Measurements from ENCODE around the gene KDM4C. TPM values are rescaled to one million over a fixed set of nuclear protein-coding genes. Genes with fewer than 3 reads are reported as not detected.
"Not testable (repeated sequence)": the region's sequence is repeated elsewhere in the genome, so short reads cannot be mapped to it uniquely, and the experiment has no call there.

KDM4C gene
- total RNA-seq, 1 donor from 2014 or later, result 12.7 TPM

DNA sequence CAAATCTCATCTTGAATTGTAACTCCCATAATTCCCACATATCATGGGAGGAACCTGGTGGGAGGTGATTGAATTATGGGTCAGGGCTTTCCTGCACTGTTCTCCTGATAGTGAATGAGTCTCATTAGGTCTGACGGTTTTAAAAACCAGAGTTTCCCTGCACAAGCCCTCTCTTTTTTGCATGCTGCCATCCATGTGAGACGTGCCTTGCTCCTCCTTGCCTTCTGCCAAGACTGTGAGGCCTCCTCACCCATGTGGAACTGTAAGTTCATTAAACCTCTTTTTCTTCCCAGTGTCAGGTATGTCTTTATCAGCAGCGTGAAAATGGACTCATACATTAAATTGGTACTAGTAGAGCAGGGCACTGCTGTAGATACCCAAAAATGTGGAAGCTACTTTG is 22.4 kb upstream of the KDM4C start:
- Histone ChIP-seq H3K27me3 (no peaks in the 10 kb centered on the region), H3K9me3 (no peaks in the 10 kb centered on the region), H3K36me3 (no peaks in the 10 kb centered on the region), H3K4me3 (no peak overlapping the region), H3K4me1 (no peaks in the 10 kb centered on the region), H3K27ac (no peak overlapping the region)
- TF ChIP-seq, protein P1, sequence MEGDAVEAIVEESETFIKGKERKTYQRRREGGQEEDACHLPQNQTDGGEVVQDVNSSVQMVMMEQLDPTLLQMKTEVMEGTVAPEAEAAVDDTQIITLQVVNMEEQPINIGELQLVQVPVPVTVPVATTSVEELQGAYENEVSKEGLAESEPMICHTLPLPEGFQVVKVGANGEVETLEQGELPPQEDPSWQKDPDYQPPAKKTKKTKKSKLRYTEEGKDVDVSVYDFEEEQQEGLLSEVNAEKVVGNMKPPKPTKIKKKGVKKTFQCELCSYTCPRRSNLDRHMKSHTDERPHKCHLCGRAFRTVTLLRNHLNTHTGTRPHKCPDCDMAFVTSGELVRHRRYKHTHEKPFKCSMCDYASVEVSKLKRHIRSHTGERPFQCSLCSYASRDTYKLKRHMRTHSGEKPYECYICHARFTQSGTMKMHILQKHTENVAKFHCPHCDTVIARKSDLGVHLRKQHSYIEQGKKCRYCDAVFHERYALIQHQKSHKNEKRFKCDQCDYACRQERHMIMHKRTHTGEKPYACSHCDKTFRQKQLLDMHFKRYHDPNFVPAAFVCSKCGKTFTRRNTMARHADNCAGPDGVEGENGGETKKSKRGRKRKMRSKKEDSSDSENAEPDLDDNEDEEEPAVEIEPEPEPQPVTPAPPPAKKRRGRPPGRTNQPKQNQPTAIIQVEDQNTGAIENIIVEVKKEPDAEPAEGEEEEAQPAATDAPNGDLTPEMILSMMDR (IDR thresholded peaks at IDR 0.05), result no peak
- intact Hi-C loops (cut with DNase I), result no loop called here
- no peak for DNase-seq (ENCODE audit: low spot score in 2 of 2)

DNA sequence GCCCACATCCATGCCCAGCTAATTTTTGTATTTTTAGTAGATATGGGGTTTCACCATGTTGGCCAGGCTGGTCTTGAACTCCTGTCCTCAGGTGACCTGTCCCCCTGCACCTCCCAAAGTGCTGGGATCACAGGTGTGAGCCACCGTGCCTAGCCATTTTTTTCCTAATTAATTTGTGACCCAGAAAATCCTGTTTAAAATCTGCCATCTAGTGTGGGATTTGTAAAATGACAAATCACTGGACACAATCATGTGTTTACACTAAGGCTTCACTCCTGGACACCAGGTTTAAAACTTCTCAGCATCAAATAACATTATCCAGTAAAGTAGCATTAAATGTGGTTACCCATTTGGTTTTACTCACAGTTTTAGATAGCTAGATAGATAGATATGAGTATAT is 18.6 kb upstream of the KDM4C start:
- H3K4me1 ChIP-seq, result no peaks in the 10 kb centered on the region

DNA sequence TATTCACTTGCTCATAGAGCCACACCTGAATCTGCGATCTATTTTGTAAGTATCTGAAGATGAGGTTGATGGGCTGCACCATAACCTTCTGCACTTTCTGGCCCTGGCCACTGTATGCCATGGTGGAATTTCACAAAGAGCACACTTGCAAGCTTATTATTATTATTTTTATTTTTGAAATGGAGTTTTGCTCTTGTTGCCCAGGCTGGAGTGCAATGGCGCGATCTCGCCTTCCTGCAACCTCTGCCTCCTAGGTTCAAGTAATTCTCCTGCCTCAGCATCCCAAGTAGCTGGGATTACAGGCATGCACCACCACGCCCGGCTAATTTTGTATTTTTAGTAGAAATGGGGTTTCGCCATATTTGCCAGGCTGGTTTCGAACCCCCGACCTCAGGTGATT is 8.9 kb upstream of the KDM4C start:
- H3K27me3 ChIP-seq; H3K9me3 ChIP-seq; H3K27ac ChIP-seq; H3K36me3 ChIP-seq; DNase-seq (ENCODE audit: low spot score in 2 of 2); H3K4me3 ChIP-seq; H3K4me1 ChIP-seq; intact Hi-C loops (cut with DNase I): not testable (repeated sequence)

More for the DNA sequence above, 18.6 kb upstream of the KDM4C start:
- no peaks in the 10 kb centered on the region for H3K9me3 ChIP-seq
- TF ChIP-seq, protein P1 (IDR thresholded peaks at IDR 0.05), result no peak
- no peaks in the 10 kb centered on the region for H3K27me3 ChIP-seq
- intact Hi-C loops (cut with DNase I), result no loop called here
- DNase-seq (ENCODE audit: low spot score in 2 of 2), result no peak
- no peak overlapping the region for H3K27ac ChIP-seq
- H3K4me3 ChIP-seq, result no peak overlapping the region
- no peaks in the 10 kb centered on the region for H3K36me3 ChIP-seq

DNA sequence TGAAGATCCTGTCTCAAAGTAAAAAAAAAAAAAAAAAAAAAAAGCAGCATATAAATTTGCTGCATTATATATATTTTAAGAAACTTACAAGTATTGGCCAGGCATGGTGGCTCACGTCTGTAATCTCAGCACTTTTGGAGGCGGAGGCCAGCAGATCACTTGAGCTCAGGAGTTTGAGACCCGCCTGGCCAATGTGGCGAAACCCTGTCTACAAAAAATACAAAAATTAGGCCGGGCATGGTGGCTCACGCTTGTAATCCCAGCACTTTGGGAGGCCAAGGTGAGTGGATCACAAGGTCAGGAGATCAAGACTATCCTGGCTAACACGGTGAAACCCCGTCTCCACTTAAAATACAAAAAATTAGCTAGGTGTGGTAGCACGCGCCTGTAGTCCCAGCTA is 2.9 kb upstream of the KDM4C start:
- H3K27ac ChIP-seq; DNase-seq (ENCODE audit: low spot score in 2 of 2); H3K36me3 ChIP-seq; H3K4me1 ChIP-seq; H3K27me3 ChIP-seq; H3K9me3 ChIP-seq; H3K4me3 ChIP-seq: not testable (repeated sequence)
- intact Hi-C loops (cut with DNase I), result loop anchor here (5.0 kb wide), 3 partner anchors 188 to 748 kb away; partner anchors contain the start of gene IL33

DNA sequence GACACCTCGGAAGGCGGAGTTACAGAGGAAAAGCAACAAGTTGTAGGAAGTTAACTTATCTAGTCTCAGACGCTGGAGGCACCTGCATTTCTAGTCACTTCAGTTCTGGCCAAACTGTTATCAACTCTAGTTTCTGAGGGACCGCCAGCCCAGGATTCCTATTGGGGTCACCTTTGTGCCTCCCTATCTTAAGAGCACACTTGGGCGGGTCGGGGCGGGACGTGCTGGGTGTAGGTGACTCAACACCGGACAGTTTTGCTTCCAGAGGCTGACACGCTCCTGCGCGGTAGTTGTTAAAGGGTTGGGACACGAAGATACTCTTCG is 679 bp upstream of the KDM4C start:
- Histone ChIP-seq H3K4me1 (peaks cover 3 to 4% of the 10 kb centered on the region in 2 donors), H3K4me3 (peak overlapping the region; percentile 66 to 98), H3K9me3 (no peaks in the 10 kb centered on the region), H3K36me3 (no peaks in the 10 kb centered on the region), H3K27ac (peak overlapping the region; percentile 98 to 99), H3K27me3 (no peaks in the 10 kb centered on the region)
- no peak for DNase-seq (ENCODE audit: low spot score in 2 of 2)
- TF ChIP-seq, protein P1 (IDR thresholded peaks at IDR 0.05), result no peak
- intact Hi-C loops (cut with DNase I), result loop anchor here (1.0 to 5.0 kb wide), 4 partner anchors 53 to 750 kb away; partner anchors contain the start of gene IL33

DNA sequence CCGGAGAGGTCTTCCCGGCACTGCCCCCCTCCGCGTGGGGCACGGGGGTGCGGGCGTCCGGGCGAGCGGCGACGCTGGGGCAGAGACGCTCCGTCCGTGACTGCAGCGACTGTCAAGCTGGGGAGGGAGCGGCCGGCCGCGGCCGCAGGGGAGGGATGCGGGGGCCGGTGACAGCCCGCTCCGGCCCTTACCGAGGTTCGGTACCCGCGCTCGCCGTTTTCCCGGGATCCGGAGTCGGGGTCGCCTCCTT is 400 bp downstream of the KDM4C start:
- no peak for DNase-seq (ENCODE audit: low spot score in 2 of 2)
- Histone ChIP-seq H3K4me3 (peak overlapping the region; percentile 66 to 98), H3K36me3 (no peaks in the 10 kb centered on the region), H3K9me3 (no peaks in the 10 kb centered on the region), H3K27me3 (no peaks in the 10 kb centered on the region), H3K4me1 (peaks cover 3 to 4% of the 10 kb centered on the region in 2 donors), H3K27ac (peak overlapping the region; percentile 98 to 99)
- intact Hi-C loops (cut with DNase I), result loop anchor here (1.0 to 5.0 kb wide), 5 partner anchors 77 to 751 kb away; partner anchors contain the start of genes IL33 and UHRF2
- TF ChIP-seq, protein P1 (IDR thresholded peaks at IDR 0.05), result no peak

DNA sequence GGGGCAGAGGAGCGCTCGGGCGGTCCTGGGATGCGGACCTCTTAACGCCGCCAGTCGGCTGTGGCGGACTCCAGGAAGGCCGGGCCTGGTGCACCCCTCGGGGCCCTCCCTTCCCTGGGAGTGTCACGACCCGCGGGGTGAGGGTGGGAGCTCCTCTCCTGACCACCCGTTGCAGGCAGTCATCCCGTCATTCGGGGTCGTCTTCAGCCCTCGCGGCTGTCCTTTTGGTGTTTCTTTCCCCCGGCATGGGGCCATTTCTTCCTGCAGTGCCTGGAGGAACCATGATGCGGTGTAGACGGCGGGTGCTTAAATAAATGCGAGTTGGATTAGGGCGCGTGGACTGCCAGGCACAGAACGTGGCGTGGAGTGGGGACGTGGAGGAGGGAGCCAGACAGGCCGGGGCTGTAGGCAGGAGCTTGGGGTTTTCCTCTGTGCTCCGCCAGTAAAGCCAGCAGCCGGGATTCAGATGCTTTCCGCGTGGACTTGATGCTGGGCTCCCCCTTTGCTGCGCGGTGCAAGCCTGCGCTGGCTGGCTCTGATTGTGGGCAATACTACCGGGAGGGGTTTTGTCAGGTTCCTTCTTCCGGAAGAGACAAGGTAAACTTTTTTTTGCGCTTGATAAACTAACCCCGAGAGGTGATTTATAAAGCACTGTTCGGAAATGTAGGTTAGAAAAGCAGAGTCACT is 868 bp downstream of the KDM4C start:
- H3K27ac ChIP-seq, result peak overlapping the region; percentile 98 to 99
- intact Hi-C loops (cut with DNase I), result loop anchor here (1.0 to 5.0 kb wide), 5 partner anchors 77 to 751 kb away; partner anchors contain the start of genes IL33 and UHRF2
- peaks cover 3 to 4% of the 10 kb centered on the region in 2 donors for H3K4me1 ChIP-seq
- peak overlapping the region; percentile 66 to 98 for H3K4me3 ChIP-seq
- no peaks in the 10 kb centered on the region for H3K27me3 ChIP-seq
- H3K9me3 ChIP-seq, result no peaks in the 10 kb centered on the region
- TF ChIP-seq, protein P1 (IDR thresholded peaks at IDR 0.05), result no peak
- no peaks in the 10 kb centered on the region for H3K36me3 ChIP-seq
- DNase-seq (ENCODE audit: low spot score in 2 of 2), result peak in 1 of 2 donors; percentile 76
